Endothelial cell of umbilical vein (primary cell): ENCODE measurements around the gene RCVRN. TPM values are rescaled to one million over a fixed set of nuclear protein-coding genes. Genes with fewer than 3 reads are reported as not detected.

Source experiments
- BruUV-seq: library from RNA; stranded (reverse); fragments of 400-500 nt; replicated peaks from 2 replicates; lab custom pipeline; 2021; lab: Mats Ljungman, UMichigan
- CTCF ChIA-PET: fragments of 300-600, 350-600 bp; sonication (Branson Sonifier 250); formaldehyde crosslinking; loops from one replicate; lab custom pipeline; 2021; ENCODE audit warnings: antibody characterized with exemption, inconsistent platforms; lab: Charles Lee
- POLR2A ChIA-PET: fragments of 300-600, 350-600 bp; sonication (Branson Sonifier 250); formaldehyde crosslinking; loops from one replicate; lab custom pipeline; 2021; ENCODE audit warnings: antibody characterized with exemption, inconsistent platforms; lab: Charles Lee
- DNase-seq: peaks from one replicate; pipeline ENCODE4 v3.0.0-alpha.2; 2011; ENCODE audit warnings: low read depth, low spot score
- FAIRE-seq: peaks from 2 replicates; lab custom pipeline; 2011; peaks lifted over from hg19 to GRCh38; lab: Jason Lieb, UNC
- H2AFZ ChIP-seq: 2 replicates; pipeline ENCODE4 v1.6.0; 2012; ENCODE audit warnings: low read depth, low read length, control low read depth, inconsistent platforms
- H3K27ac ChIP-seq: 2 replicates; pipeline ENCODE4 v1.5.1; 2011; ENCODE audit warnings: low read depth, mild to moderate bottlenecking, control low read depth, low read length, moderate library complexity; ENCODE audit not compliant: insufficient read depth
- H3K27me3 ChIP-seq, 2 experiments: 2 replicates each; pipeline versions ENCODE4 v1.6.0 to v1.6.1; 2011; ENCODE audit warnings: low read length in 2 of 2, mixed read lengths in 1 of 2; ENCODE audit not compliant: control insufficient read depth in 2 of 2, insufficient read depth in 2 of 2
- H3K36me3 ChIP-seq, 2 experiments: 2 replicates in 1 of 2; 3 replicates in 1 of 2; pipeline ENCODE4 v1.5.1; 2011; ENCODE audit warnings: low read length in 2 of 2, mild to moderate bottlenecking in 1 of 2, moderate library complexity in 1 of 2; ENCODE audit not compliant: control insufficient read depth in 2 of 2, insufficient read depth in 2 of 2; ENCODE audit errors: extremely low read depth in 1 of 2
- H3K4me1 ChIP-seq: 3 replicates; pipeline ENCODE4 v1.5.1; 2011; ENCODE audit warnings: mild to moderate bottlenecking, low read length; ENCODE audit not compliant: control insufficient read depth, insufficient read depth; ENCODE audit errors: extremely low read depth
- H3K4me2 ChIP-seq: 2 replicates; pipeline ENCODE4 v1.6.1; 2011; ENCODE audit warnings: low read length, control low read depth, mixed read lengths; ENCODE audit not compliant: insufficient read depth
- H3K4me3 ChIP-seq, 3 experiments: fragments of 200-600 bp in 1 of 3; sonication (generic), shearing (Covaris generic) in 1 of 3; replicated peaks in 1 of 3; 2 replicates each; pipeline ENCODE4 v1.5.1; 2011 to 2016; ENCODE audit warnings: control low read depth in 3 of 3, low read length in 3 of 3, mild to moderate bottlenecking in 2 of 3, inconsistent platforms in 1 of 3, low read depth in 1 of 3, moderate library complexity in 1 of 3; ENCODE audit not compliant: insufficient read depth in 1 of 3
- H3K79me2 ChIP-seq: 2 replicates; pipeline ENCODE4 v1.6.0; 2012; ENCODE audit warnings: low read length, inconsistent platforms; ENCODE audit not compliant: control insufficient read depth, insufficient read depth
- H3K9ac ChIP-seq: replicated peaks from 2 replicates; pipeline ENCODE3; 2011; ENCODE audit warnings: low read length, control low read depth; ENCODE audit not compliant: insufficient read depth; ENCODE audit errors: extremely low read depth
- H3K9me1 ChIP-seq: replicated peaks from 3 replicates; pipeline ENCODE4 v1.6.0; 2011; ENCODE audit warnings: mild to moderate bottlenecking, low read length; ENCODE audit not compliant: control insufficient read depth, insufficient read depth; ENCODE audit errors: extremely low read depth
- H3K9me3 ChIP-seq: replicated peaks from 2 replicates; pipeline ENCODE4 v1.5.1; 2012; ENCODE audit warnings: low read length, inconsistent platforms; ENCODE audit not compliant: control insufficient read depth, insufficient read depth
- H4K20me1 ChIP-seq: replicated peaks from 2 replicates; pipeline ENCODE3; 2011; ENCODE audit warnings: mild to moderate bottlenecking, low read length; ENCODE audit not compliant: control insufficient read depth, insufficient read depth; ENCODE audit errors: extremely low read depth
- CTCF ChIP-seq, 2 donors: IDR thresholded peaks; 1 replicate in 1 of 2; 2 replicates in 1 of 2; pipeline ENCODE4 v1.5.1; 2011; ENCODE audit warnings: low read length in 2 of 2, mild to moderate bottlenecking in 2 of 2, moderate library complexity in 2 of 2, control low read depth in 1 of 2, inconsistent platforms in 1 of 2, low read depth in 1 of 2; ENCODE audit not compliant: insufficient read depth in 1 of 2; ENCODE audit errors: extremely low read depth in 1 of 2
- EZH2 ChIP-seq: IDR thresholded peaks from 2 replicates; pipeline ENCODE4 v1.6.1; 2012; ENCODE audit warnings: borderline replicate concordance, low read depth, mild to moderate bottlenecking, moderate library complexity, low read length, inconsistent platforms; ENCODE audit not compliant: severe bottlenecking
- FOS ChIP-seq: IDR thresholded peaks from 2 replicates; pipeline ENCODE4 v1.6.1; 2011; ENCODE audit warnings: mild to moderate bottlenecking, low read length, moderate library complexity, borderline replicate concordance; ENCODE audit not compliant: insufficient read depth
- GATA2 ChIP-seq: IDR thresholded peaks from 2 replicates; pipeline ENCODE4 v1.7.0; 2011; ENCODE audit warnings: low read depth, mild to moderate bottlenecking, moderate library complexity, mixed read lengths, low read length; ENCODE audit not compliant: insufficient read length, insufficient read depth
- JUN ChIP-seq: IDR thresholded peaks from 2 replicates; pipeline ENCODE4 v1.6.1; 2011; ENCODE audit warnings: borderline replicate concordance, low read depth; ENCODE audit not compliant: insufficient read length, insufficient read depth
- MAX ChIP-seq: IDR thresholded peaks from 2 replicates; pipeline ENCODE4 v1.6.1; 2011; ENCODE audit not compliant: insufficient read depth, insufficient read length
- MYC ChIP-seq: IDR thresholded peaks from one replicate; pipeline ENCODE4 v1.6.1; 2011; ENCODE audit warnings: mild to moderate bottlenecking, low read depth, low read length
- POLR2A ChIP-seq: IDR thresholded peaks from 2 replicates; pipeline ENCODE4 v1.6.1; 2012; ENCODE audit warnings: low read depth, mild to moderate bottlenecking, control low read depth, low read length
- POLR2AphosphoS5 ChIP-seq: IDR thresholded peaks from 2 replicates; pipeline ENCODE4 v1.6.1; 2012; ENCODE audit warnings: low read depth, mild to moderate bottlenecking, control low read depth, low read length, moderate library complexity; ENCODE audit not compliant: insufficient read depth
- dilution Hi-C: fragments of 300-500 bp; cut with MboI; formaldehyde crosslinking; loops from one replicate; pipeline ENCODE4 v1.15.0; 2019; ENCODE audit warnings: low sequenced_read_pairs; ENCODE audit not compliant: extremely low pct_ligation_motif_present
- intact Hi-C: fragments of 100-400 bp; cut with micrococcal nuclease; formaldehyde crosslinking; loops from one replicate; pipeline ENCODE4 v1.10.0; 2022
- polyA plus RNA-seq, 4 experiments: library from polyadenylated mRNA; depleted of rRNA in 3 of 4; stranded (reverse) in 3 of 4; unstranded in 1 of 4; fragments of >200 nt; gene quantifications; 2 replicates each; pipeline versions ENCODE4 v1.2.1 to v1.2.3, GENCODE V29; 2011 to 2012; ENCODE audit warnings: missing spikeins in 1 of 4
- total RNA-seq: library from RNA; stranded (reverse); gene quantifications from 2 replicates; pipeline ENCODE4 v1.2.3, GENCODE V29; 2021

Gene RCVRN
- total and polyA plus RNA-seq, 2 donors (not counting 3 experiments of a cell fraction or from before 2014, with no cell fraction given) = not detected

DNA sequence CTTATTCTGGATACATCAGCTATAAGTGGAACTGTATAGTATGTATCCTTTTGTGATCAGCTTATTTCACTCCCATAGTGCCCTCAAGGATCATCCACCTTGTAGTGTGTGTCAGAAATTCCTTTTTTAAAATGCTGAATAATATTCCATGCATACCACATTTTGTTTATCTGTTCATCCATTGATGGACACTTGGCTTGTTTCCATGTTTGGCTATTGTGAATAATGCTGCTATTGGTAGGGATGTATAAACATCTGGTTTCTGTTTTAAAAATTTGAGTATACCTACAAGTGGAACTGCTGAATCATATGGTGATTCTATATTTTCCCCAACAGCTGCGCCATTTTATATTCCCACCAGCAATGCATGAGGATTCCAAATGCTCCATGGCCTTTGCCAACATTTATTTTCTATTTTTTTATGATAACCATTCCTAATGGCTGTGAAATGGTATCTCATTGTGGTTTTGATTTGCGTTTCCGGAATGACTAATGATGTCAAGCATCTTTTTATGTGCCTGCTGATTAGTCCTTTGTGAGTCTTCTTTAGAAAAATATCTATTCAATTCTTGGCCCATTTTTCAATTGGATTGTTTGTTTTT, 11.6 kb downstream of the RCVRN start:
- Histone ChIP-seq H3K4me1 (no peaks in the 10 kb centered on the region), H3K4me2 (no peak overlapping the region), H3K27me3 (no peaks in the 10 kb centered on the region), H3K27ac (no peak overlapping the region), H3K4me3 (no peak overlapping the region), H2AFZ (no peak overlapping the region), H3K9me3 (peaks cover 10% of the 10 kb centered on the region), H4K20me1 (no peaks in the 10 kb centered on the region), H3K9ac (no peak overlapping the region), H3K79me2 (no peaks in the 10 kb centered on the region), H3K36me3 (no peaks in the 10 kb centered on the region), H3K9me1 (no peaks in the 10 kb centered on the region)
- FAIRE-seq = no peak
- no TSS peak for BruUV-seq
- no peak for TF ChIP-seq EZH2
- TF ChIP-seq MAX = no peak
- no peak for TF ChIP-seq JUN
- no peak for TF ChIP-seq MYC
- TF ChIP-seq POLR2AphosphoS5 = no peak
- no peak for TF ChIP-seq CTCF (IDR thresholded peaks at IDR 0.05; ENCODE audit: extremely low read depth in 1 of 2, insufficient read depth in 1 of 2, low read depth in 1 of 2, low read length in 2 of 2)
- TF ChIP-seq GATA2 = no peak
- no peak for TF ChIP-seq FOS
- TF ChIP-seq POLR2A = no peak
- intact Hi-C loops = no loop called here
- CTCF ChIA-PET = no interaction called here
- POLR2A ChIA-PET = no interaction called here
- no peak for DNase-seq
- dilution Hi-C loops = no loop called here
